BJ (cell line): ENCODE results near the gene CPLX3. TPM values are rescaled to one million over a fixed set of nuclear protein-coding genes. Genes with fewer than 3 reads are reported as not detected.

Experiments used
- CTCF ChIA-PET: fragments of 350-600 bp; formaldehyde crosslinking; extraction: SDS; loops from one replicate; lab custom pipeline; 2021; ENCODE audit warnings: antibody characterized with exemption, inconsistent platforms; lab: Yijun Ruan, JAX
- POLR2A ChIA-PET: fragments of 300-600 bp; sonication (Branson Sonifier 250); formaldehyde crosslinking; extraction: SDS; loops from one replicate; lab custom pipeline; 2021; ENCODE audit warnings: antibody characterized with exemption; lab: Charles Lee
- DNase-seq: peaks from one replicate; pipeline ENCODE4 v3.0.0-alpha.2; 2011; ENCODE audit warnings: low read depth
- H3K27me3 ChIP-seq: 2 replicates; pipeline ENCODE4 v1.6.0; 2011; ENCODE audit warnings: low read length; ENCODE audit not compliant: control insufficient read depth, insufficient read depth
- H3K36me3 ChIP-seq: 2 replicates; pipeline ENCODE4 v1.5.1; 2011; ENCODE audit warnings: low read length; ENCODE audit not compliant: control insufficient read depth, insufficient read depth
- H3K4me3 ChIP-seq: 2 replicates; pipeline ENCODE4 v1.5.1; 2011; ENCODE audit warnings: low read depth, mild to moderate bottlenecking, control low read depth, low read length
- polyA plus RNA-seq: library from polyadenylated mRNA; depleted of rRNA; stranded (reverse); fragments of >200 nt; gene quantifications from 2 replicates; pipeline ENCODE4 v1.2.3, GENCODE V29; 2011
- TF ChIP-seq, protein P1 (sequence below): IDR thresholded peaks from 2 replicates; pipeline ENCODE4 v1.5.1; 2011; ENCODE audit warnings: low read depth, mild to moderate bottlenecking, control low read depth, inconsistent platforms, low read length, moderate library complexity; ENCODE audit not compliant: insufficient read depth

The CPLX3 gene
- polyA plus RNA-seq, 1 experiment: not detected

DNA sequence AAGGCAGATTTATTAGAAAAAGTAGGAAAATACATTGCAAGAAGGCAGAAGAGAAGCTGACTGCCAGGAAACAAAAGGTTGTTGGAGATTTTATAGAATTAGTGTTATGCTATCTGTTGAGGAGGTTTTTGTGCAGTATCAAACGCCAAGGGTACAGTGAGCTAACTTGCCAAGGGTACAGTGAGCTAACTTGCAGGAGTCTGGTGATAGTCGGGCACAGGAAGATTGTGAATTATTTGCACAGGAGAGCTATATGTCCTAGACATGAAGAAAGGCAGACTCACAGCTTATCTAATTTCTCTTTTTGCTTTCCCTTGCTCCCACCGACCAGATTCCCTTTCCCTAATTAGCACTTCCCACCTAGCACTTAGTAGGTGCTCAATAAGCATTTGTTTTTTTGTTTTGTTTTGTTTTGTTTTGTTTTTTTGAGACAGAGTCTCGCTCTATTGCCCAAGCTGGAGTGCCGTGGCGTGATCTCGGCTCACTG, 47.2 kb upstream of the CPLX3 start:
- H3K4me3 ChIP-seq: no peak overlapping the region
- no peaks in the 10 kb centered on the region for H3K27me3 ChIP-seq
- ChIA-PET CTCF (interaction anchor here (0.8 to 26.9 kb wide), 7 partner anchors 9 to 171 kb away, joined by 3 to 563 read pairs (median 25); no protein-coding TSS in a partner anchor), POLR2A (no interaction called here)
- H3K36me3 ChIP-seq: no peaks in the 10 kb centered on the region
- TF ChIP-seq, protein P1, sequence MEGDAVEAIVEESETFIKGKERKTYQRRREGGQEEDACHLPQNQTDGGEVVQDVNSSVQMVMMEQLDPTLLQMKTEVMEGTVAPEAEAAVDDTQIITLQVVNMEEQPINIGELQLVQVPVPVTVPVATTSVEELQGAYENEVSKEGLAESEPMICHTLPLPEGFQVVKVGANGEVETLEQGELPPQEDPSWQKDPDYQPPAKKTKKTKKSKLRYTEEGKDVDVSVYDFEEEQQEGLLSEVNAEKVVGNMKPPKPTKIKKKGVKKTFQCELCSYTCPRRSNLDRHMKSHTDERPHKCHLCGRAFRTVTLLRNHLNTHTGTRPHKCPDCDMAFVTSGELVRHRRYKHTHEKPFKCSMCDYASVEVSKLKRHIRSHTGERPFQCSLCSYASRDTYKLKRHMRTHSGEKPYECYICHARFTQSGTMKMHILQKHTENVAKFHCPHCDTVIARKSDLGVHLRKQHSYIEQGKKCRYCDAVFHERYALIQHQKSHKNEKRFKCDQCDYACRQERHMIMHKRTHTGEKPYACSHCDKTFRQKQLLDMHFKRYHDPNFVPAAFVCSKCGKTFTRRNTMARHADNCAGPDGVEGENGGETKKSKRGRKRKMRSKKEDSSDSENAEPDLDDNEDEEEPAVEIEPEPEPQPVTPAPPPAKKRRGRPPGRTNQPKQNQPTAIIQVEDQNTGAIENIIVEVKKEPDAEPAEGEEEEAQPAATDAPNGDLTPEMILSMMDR: no peak
- DNase-seq: no peak

DNA sequence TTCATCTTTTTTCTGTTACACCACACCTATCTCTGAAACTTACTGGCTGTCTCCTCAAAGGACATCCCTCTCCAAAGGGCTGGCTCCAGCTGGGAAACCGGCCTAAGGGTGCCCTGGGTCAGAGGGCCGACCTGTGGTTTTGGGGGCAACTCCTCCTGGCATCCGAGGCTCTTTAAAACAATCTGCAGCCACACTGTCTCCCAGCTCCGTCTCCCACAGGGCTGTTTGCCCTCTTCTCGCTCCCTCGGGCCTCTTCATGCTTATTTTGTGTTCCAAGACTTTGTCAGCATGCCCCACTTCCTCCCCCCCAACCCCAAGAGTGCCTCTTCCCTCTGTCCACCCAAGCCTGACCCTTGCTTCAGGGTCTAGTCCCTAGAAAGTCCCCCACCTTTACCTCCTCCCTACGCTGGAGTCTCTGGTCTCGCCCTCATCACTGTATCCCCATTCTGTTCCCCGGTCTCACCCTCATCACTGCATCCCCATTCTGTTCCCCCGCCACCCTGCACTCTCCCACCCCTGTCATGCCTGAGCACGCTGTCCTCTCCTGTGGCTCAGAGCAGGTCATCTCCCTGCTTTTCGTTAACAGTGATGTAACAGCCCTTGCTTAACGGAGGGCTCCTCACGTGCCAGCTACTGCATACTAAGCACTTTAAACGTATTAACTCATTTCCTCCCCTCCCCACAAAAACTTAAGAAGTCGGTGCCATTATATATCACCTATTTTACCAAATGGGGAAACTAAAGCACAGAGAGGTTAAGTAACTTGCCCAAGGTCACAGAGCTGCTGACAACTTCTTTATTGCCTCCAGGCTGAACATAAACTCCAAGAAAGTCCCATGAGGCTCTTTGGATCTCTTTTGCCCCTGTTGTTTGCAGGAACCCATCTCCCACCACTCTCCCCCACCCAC, 45.6 kb upstream of the CPLX3 start:
- Histone ChIP-seq H3K27me3 (no peaks in the 10 kb centered on the region), H3K4me3 (no peak overlapping the region), H3K36me3 (no peaks in the 10 kb centered on the region)
- TF ChIP-seq, protein P1: no peak
- DNase-seq: no peak
- ChIA-PET POLR2A (no interaction called here), CTCF (interaction anchor here (0.7 to 26.9 kb wide), 19 partner anchors 7 to 214 kb away, joined by 3 to 563 read pairs (median 4); partner anchors contain the start of genes CPLX3 and RPP25)

DNA sequence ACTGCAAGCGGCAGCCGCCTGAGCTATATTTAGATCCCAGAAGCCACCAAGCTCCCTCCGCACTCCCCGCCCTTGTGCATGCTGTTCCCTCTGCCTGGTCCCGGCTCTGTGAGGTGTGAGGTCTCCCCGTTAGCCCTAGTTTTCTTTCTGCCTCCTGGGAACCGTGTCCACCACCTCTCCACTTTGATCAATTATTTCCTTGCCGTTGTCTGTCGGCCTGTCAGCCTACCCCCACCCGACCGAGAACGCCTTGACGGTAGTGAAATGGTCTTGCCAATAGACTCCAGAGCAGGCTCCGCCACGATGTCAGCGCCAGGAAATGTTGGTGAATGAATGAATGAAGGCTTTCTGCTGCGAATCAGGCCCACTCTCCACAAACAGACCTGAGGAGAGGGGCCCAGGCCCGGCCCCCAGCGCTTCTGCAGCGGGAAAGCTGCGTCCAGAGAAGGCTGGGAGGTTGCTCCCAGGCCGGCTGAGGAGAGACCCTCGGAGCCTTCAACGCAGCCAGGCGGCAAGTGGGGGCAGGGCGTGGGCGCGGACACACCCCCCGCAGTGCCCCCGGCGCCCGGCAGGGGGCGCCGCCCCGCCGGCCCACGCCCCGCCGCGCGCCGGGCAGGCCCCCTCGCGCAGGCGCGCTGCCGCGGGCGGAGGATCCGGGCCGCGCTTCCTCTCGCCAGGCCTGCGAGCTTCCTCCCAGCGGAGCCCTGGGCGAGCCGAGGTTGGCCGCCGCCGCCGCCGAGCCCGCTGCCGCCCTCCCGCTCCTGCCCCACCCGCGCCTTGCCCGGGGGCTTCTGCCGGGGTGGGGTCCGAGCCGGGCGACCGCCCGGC, 44.8 kb upstream of the CPLX3 start, which contains the start of gene CSK:
Gene CSK, plus strand, starts transcription at position 650 of the 828 bp plus-strand sequence. CDS start 16,218 bp downstream, outside the sequence.
- Histone ChIP-seq H3K27me3 (no peaks in the 10 kb centered on the region), H3K36me3 (no peaks in the 10 kb centered on the region), H3K4me3 (peak within 1 kb of the TSS; percentile 89)
- ChIA-PET POLR2A (no interaction called here), CTCF (interaction anchor here (0.6 to 26.9 kb wide), 21 partner anchors 11 to 215 kb away, joined by 3 to 563 read pairs (median 4); partner anchors contain the start of genes CPLX3, CYP1A1, FAM219B and RPP25)
- DNase-seq: no peak
- TF ChIP-seq, protein P1: peak; percentile 48

DNA sequence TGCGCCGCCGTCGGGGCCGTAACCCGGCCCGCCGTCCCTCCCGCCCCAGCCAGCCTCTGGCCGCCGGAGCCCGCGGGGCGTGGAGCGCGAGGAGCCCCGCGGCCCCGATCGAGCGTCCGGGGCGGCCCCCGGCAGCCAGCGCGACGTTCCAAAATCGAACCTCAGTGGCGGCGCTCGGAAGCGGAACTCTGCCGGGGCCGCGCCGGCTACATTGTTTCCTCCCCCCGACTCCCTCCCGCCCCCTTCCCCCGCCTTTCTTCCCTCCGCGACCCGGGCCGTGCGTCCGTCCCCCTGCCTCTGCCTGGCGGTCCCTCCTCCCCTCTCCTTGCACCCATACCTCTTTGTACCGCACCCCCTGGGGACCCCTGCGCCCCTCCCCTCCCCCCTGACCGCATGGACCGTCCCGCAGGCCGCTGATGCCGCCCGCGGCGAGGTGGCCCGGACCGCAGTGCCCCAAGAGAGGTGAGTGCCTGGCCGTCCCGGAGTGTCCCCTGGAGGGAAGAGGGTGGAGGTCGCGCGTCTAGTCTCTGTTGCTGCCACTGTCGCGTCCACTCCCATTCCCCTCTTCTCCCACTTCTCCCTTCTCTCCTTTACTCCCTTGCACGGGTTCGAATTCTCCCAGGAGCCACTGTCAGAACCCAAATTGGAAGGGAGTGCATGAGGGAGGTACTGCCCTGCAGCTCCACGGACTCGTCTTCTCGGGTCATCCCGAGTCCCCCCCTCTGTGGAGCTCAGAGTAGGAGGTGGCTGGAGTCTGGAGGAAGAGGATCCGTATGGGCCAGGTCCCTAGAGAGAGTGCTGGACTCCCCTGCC, 44.0 kb upstream of the CPLX3 start:
- CTCF ChIA-PET: interaction anchor here (0.6 to 26.9 kb wide), 13 partner anchors 11 to 174 kb away, joined by 3 to 563 read pairs (median 5); partner anchors contain the start of genes CYP1A1, FAM219B and RPP25
- no peak for DNase-seq
- Histone ChIP-seq H3K27me3 (no peaks in the 10 kb centered on the region), H3K36me3 (no peaks in the 10 kb centered on the region), H3K4me3 (peak overlapping the region; percentile 89)
- POLR2A ChIA-PET: no interaction called here
- TF ChIP-seq, protein P1: no peak
